Measurements from ENCODE around the gene SMARCC2.

DNA sequence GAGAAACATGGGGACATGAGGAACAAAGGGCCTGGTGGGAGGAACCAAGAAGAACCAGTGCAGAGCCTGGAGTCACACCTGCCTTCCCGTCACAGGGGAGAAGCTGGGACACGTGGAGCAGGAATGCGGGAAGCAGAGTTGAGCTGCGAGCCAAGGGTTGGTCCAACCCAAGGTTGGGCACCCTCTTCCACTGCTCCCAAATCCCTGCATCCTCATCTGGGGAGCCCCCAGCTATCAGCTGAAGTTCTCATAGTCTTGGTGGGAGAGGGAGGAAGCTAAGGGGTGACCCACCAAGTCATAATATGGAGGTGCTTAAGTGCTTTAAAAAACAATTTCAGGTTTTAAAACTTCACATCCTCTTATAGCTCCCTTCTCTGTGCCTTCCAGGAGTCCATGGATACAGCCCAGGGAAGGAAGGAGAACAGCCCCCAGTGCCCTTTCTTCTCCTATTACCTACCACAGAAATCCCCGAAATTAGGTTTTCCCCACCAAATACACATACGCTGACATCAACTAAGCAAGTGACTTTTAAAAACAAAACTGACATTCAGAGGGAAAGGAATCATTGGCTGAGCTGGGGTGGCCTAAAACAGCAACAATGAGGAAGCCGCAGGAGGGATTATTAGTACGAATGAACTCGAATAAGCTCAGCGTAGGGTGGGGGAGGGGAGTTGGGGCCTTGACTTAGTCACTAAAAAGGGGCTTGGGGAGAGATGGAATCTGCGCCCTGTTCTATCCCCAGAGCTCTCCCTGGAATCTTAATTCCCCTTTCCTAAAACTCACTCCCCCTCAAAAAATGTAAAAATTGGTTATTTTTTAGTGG, 26.6 kb downstream of the SMARCC2 start:
- no peak for TF ChIP-seq GATA2 (IDR thresholded peaks at IDR 0.05; ENCODE audit: low read depth, low read length)
- no peak for TF ChIP-seq GATA3 (IDR thresholded peaks at IDR 0.05; ENCODE audit: low read depth, low read length)

All from SH-SY5Y (cell line).